ENCODE measurements around the gene SORCS1. TPM values are rescaled to one million over a fixed set of nuclear protein-coding genes. Genes with fewer than 3 reads are reported as not detected.

Gene SORCS1
- total and polyA plus RNA-seq, 2 of the 13 experiments (the other 11 are each of a cell fraction or from before 2014, with no cell fraction given), result not detected

DNA sequence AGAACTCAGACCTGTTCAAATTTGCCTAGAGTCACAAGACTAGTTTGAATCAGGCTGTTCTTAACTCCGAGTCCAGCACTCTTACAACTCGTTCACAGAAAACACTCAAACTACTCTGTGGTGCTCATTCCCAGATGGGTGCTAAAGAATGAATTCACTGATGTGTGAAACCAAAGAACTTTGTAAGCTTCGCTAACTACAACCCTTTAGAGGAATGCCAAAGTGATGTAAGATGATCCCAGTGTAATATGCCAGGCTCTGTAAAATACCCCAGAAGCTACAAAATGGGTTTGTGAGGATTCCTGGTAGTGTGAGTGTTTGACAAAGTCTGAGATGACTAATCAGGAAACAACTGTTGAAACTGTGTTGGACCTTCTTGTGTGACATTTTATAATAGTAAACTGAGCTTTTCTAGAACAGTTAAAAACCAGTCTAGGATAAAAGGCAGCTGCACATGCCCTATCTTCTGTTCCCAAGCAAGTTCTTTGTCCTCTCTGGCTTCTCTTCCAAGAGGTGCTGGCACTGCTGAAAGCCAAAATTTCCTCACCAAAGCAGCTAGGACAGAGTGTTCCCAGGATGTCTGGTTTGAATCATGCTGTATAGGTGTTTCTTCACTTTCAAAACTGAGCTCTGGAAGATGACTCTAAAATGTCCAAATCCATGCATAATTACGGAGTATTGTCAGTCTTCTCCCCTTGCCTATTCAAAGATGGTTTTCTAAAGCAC, 527.6 kb downstream of the SORCS1 start:
- ATAC-seq (no peak), DNase-seq (ENCODE audit: low spot score) (no peak), FAIRE-seq (no peak)
- Histone ChIP-seq H3K4me2 (ENCODE audit: low read depth, low read length) (no peak overlapping the region), H3K9me3 (ENCODE audit: low read length) (no peaks in the 10 kb centered on the region), H3K4me3 (replicated peaks in 1 of 3; ENCODE audit: insufficient read depth in 1 of 3, low read depth in 2 of 3, low read length in 3 of 3) (no peak overlapping the region), H3K4me1 (ENCODE audit: insufficient read depth, low read length) (no peaks in the 10 kb centered on the region), H3K27ac (ENCODE audit: extremely low read length, insufficient read depth, low read length) (no peak overlapping the region), H3K36me3 (replicated peaks in 1 of 2; ENCODE audit: control insufficient read depth in 1 of 2, insufficient read depth in 2 of 2, low read length in 2 of 2) (no peaks in the 10 kb centered on the region), H3K27me3 (ENCODE audit: control insufficient read depth in 1 of 2, insufficient read depth in 2 of 2, low read length in 2 of 2) (no peaks in the 10 kb centered on the region), H4K20me1 (ENCODE audit: insufficient read depth, low read length) (no peaks in the 10 kb centered on the region), H3K9ac (ENCODE audit: insufficient read depth, low read depth, low read length) (no peak overlapping the region), H2AFZ (ENCODE audit: low read length) (no peak overlapping the region), H3K79me2 (ENCODE audit: insufficient read depth, low read length) (no peaks in the 10 kb centered on the region)
- CTCF ChIA-PET (ENCODE audit: low intra/inter-chr PET ratio, low total read pairs), result no interaction called here
- WGBS (ENCODE audit: low lambda C conversion rate), result 12% methylated on average over 4 of the region's 4 CpGs
- POLR2A ChIA-PET, result no interaction called here
- no TSS peak for BruUV-seq (replicated peaks)
- intact Hi-C loops (cut with micrococcal nuclease; ENCODE audit: unreplicated experiment) (no loop called here), in situ Hi-C loops (cut with HindIII; ENCODE audit: extremely low pct_ligation_motif_present, low pct_unique_long_range_greater_than_20kb) (no loop called here)
- TF ChIP-seq KDM2A (CRISPR knock-in tag; IDR thresholded peaks at IDR 0.05; ENCODE audit: borderline replicate concordance, low read depth) (no peak), TP53 (CRISPR knock-in tag; conservative IDR thresholded peaks at IDR 0.05) (no peak), KAT8 (CRISPR knock-in tag; IDR thresholded peaks at IDR 0.05) (no peak)
- TF ChIP-seq, protein P1, sequence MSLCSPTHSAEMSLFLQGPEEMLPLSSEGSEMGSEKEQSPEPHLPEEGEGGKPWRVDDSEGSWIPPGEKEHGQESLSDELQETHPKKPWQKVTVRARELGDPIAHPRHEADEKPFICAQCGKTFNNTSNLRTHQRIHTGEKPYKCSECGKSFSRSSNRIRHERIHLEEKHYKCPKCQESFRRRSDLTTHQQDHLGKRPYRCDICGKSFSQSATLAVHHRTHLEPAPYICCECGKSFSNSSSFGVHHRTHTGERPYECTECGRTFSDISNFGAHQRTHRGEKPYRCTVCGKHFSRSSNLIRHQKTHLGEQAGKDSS (CRISPR knock-in tag; IDR thresholded peaks at IDR 0.05; ENCODE audit: borderline replicate concordance, low read depth), result no peak
- TF ChIP-seq, protein P2, sequence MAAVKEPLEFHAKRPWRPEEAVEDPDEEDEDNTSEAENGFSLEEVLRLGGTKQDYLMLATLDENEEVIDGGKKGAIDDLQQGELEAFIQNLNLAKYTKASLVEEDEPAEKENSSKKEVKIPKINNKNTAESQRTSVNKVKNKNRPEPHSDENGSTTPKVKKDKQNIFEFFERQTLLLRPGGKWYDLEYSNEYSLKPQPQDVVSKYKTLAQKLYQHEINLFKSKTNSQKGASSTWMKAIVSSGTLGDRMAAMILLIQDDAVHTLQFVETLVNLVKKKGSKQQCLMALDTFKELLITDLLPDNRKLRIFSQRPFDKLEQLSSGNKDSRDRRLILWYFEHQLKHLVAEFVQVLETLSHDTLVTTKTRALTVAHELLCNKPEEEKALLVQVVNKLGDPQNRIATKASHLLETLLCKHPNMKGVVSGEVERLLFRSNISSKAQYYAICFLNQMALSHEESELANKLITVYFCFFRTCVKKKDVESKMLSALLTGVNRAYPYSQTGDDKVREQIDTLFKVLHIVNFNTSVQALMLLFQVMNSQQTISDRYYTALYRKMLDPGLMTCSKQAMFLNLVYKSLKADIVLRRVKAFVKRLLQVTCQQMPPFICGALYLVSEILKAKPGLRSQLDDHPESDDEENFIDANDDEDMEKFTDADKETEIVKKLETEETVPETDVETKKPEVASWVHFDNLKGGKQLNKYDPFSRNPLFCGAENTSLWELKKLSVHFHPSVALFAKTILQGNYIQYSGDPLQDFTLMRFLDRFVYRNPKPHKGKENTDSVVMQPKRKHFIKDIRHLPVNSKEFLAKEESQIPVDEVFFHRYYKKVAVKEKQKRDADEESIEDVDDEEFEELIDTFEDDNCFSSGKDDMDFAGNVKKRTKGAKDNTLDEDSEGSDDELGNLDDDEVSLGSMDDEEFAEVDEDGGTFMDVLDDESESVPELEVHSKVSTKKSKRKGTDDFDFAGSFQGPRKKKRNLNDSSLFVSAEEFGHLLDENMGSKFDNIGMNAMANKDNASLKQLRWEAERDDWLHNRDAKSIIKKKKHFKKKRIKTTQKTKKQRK (IDR thresholded peaks at IDR 0.05; ENCODE audit: low read length), result no peak
- TF ChIP-seq, protein P3, sequence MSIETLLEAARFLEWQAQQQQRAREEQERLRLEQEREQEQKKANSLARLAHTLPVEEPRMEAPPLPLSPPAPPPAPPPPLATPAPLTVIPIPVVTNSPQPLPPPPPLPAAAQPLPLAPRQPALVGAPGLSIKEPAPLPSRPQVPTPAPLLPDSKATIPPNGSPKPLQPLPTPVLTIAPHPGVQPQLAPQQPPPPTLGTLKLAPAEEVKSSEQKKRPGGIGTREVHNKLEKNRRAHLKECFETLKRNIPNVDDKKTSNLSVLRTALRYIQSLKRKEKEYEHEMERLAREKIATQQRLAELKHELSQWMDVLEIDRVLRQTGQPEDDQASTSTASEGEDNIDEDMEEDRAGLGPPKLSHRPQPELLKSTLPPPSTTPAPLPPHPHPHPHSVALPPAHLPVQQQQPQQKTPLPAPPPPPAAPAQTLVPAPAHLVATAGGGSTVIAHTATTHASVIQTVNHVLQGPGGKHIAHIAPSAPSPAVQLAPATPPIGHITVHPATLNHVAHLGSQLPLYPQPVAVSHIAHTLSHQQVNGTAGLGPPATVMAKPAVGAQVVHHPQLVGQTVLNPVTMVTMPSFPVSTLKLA (IDR thresholded peaks at IDR 0.05), result no peak

Measured in HepG2 (cell line).